ENCODE data around the gene DPP10. TPM values are rescaled to one million over a fixed set of nuclear protein-coding genes. Genes with fewer than 3 reads are reported as not detected.

Gene DPP10
- total RNA-seq, 1 experiment from 2014 or later, result not detected

DNA sequence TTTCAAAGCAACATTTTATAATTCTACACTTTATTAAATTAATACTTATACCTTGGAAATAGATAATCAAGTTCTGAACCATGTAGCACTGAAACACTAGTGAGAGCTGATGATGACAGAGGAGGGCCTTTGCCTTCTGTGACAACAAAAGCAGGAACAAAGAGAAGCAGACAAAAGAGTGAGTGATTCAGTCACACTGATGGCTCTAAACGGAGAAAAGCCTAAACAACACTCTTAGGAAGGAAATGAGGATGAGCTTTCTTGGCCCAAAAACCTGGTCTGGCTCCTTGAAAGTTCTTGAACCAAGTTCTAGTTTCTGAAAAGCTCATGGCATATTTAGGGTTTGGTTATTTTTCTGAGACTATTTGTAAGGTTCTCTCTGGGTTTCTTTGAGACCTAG is 271.9 kb downstream of the DPP10 start:
- CTCF ChIA-PET, result no interaction called here
- intact Hi-C loops (cut with micrococcal nuclease; ENCODE audit: unreplicated experiment) (no loop called here), in situ Hi-C loops (cut with HindIII; ENCODE audit: low pct_unique_long_range_greater_than_20kb, low sequenced_read_pairs) (no loop called here)
- POLR2A ChIA-PET, result no interaction called here
- TF ChIP-seq TCF7L2 (IDR thresholded peaks at IDR 0.05; ENCODE audit: low read depth, low read length) (no peak), REST (IDR thresholded peaks at IDR 0.05; ENCODE audit: insufficient read depth in 1 of 2, low read depth in 2 of 2, low read length in 1 of 2) (no peak), CTCF (IDR thresholded peaks at IDR 0.05) (no peak), POLR2AphosphoS5 (IDR thresholded peaks at IDR 0.05; ENCODE audit: low read depth, low read length) (no peak), SIN3A (IDR thresholded peaks at IDR 0.05; ENCODE audit: borderline replicate concordance, insufficient read depth, low read depth, low read length) (no peak)
- Histone ChIP-seq H3K27ac (ENCODE audit: low read length) (no peak overlapping the region), H3K4me1 (ENCODE audit: control insufficient read depth, insufficient read depth, low read length) (no peaks in the 10 kb centered on the region), H3K27me3 (ENCODE audit: control insufficient read depth, insufficient read depth, low read length) (no peaks in the 10 kb centered on the region), H3K4me3 (ENCODE audit: low read depth in 2 of 2, low read length in 2 of 2) (no peak overlapping the region), H3K36me3 (ENCODE audit: control insufficient read depth, insufficient read depth, low read length) (no peaks in the 10 kb centered on the region), H3K9me3 (ENCODE audit: control insufficient read depth, insufficient read depth, low read depth, low read length) (no peaks in the 10 kb centered on the region)
- no peak for DNase-seq (ENCODE audit: low read depth, low spot score)
- ATAC-seq, result no peak
- no TSS peak for BruUV-seq (replicated peaks)

- DNase-seq (ENCODE audit: low read depth, low spot score), result no peak
- no peaks in the 10 kb centered on the region for H3K4me1 ChIP-seq (ENCODE audit: control insufficient read depth, insufficient read depth, low read length)
- in situ Hi-C loops (cut with HindIII; ENCODE audit: low pct_unique_long_range_greater_than_20kb, low sequenced_read_pairs), result no loop called here
- CTCF ChIA-PET, result no interaction called here
- POLR2A ChIA-PET, result no interaction called here
- BruUV-seq (replicated peaks), result no TSS peak
- intact Hi-C loops (cut with micrococcal nuclease; ENCODE audit: unreplicated experiment), result no loop called here
- no peaks in the 10 kb centered on the region for H3K36me3 ChIP-seq (ENCODE audit: control insufficient read depth, insufficient read depth, low read length)
- no peak for ATAC-seq
- no peak overlapping the region for H3K4me3 ChIP-seq (ENCODE audit: low read depth in 2 of 2, low read length in 2 of 2)
- no peaks in the 10 kb centered on the region for H3K27me3 ChIP-seq (ENCODE audit: control insufficient read depth, insufficient read depth, low read length)
- no peaks in the 10 kb centered on the region for H3K9me3 ChIP-seq (ENCODE audit: control insufficient read depth, insufficient read depth, low read depth, low read length)
- TF ChIP-seq POLR2AphosphoS5 (IDR thresholded peaks at IDR 0.05; ENCODE audit: low read depth, low read length), result no peak
- TF ChIP-seq CTCF (IDR thresholded peaks at IDR 0.05), result no peak
- no peak for TF ChIP-seq TCF7L2 (IDR thresholded peaks at IDR 0.05; ENCODE audit: low read depth, low read length)
- TF ChIP-seq REST (IDR thresholded peaks at IDR 0.05; ENCODE audit: insufficient read depth in 1 of 2, low read depth in 2 of 2, low read length in 1 of 2), result no peak
- no peak for TF ChIP-seq SIN3A (IDR thresholded peaks at IDR 0.05; ENCODE audit: borderline replicate concordance, insufficient read depth, low read depth, low read length)
- no peak overlapping the region for H3K27ac ChIP-seq (ENCODE audit: low read length)
Measured at GRCh38 chr2:114717049-114717448, 274.6 kb downstream of the DPP10 start.
